K562 (cell line): ENCODE measurements around the gene TIMM17A. TPM values are rescaled to one million over a fixed set of nuclear protein-coding genes. Genes with fewer than 3 reads are reported as not detected.
A peak's percentile ranks its signal among the peaks of the same experiment; 100 is the strongest.

Experiments
- EP300 ChIP-seq: IDR thresholded peaks from 2 replicates; pipeline ENCODE4 v1.6.1; 2012; ENCODE audit warnings: low read length, improper control_type of control experiment
- HNRNPLL ChIP-seq: fragments of 200-400 bp; formaldehyde crosslinking; IDR thresholded peaks from 2 replicates; pipeline ENCODE4 v1.6.1; 2017; ENCODE audit warnings: low read length, low read depth, mild to moderate bottlenecking; ENCODE audit not compliant: poor library complexity, severe bottlenecking
- KDM5B ChIP-seq: fragments of 200-600 bp; sonication (generic); IDR thresholded peaks from 2 replicates; pipeline ENCODE4 v1.6.1; 2012; ENCODE audit warnings: low read depth, mild to moderate bottlenecking, moderate library complexity, low read length, control low read depth, inconsistent platforms; ENCODE audit not compliant: insufficient replicate concordance
- MIER1 ChIP-seq: fragments of 450-650 bp; IDR thresholded peaks from 2 replicates; pipeline ENCODE4 v1.6.1; 2016; ENCODE audit warnings: antibody characterized with exemption, mild to moderate bottlenecking, low read depth
- NR1H2 ChIP-seq: sonication (generic); formaldehyde crosslinking; IDR thresholded peaks from 2 replicates; pipeline ENCODE4 v1.4.0; 2020; ENCODE audit warnings: mild to moderate bottlenecking, missing genetic modification reagents
- RAD51 ChIP-seq: fragments of 450-650 bp; IDR thresholded peaks from 2 replicates; pipeline ENCODE4 v1.7.1; 2016; ENCODE audit warnings: low read depth, mild to moderate bottlenecking, borderline replicate concordance
- RBFOX2 ChIP-seq: fragments of 200-400 bp; formaldehyde crosslinking; IDR thresholded peaks from 2 replicates; pipeline ENCODE4 v1.6.1; 2017; ENCODE audit warnings: low read depth, mild to moderate bottlenecking, low read length, moderate library complexity
- SMARCC2 ChIP-seq: fragments of 450-650 bp; IDR thresholded peaks from 2 replicates; pipeline ENCODE4 v1.6.1; 2017; ENCODE audit warnings: antibody characterized with exemption, moderate library complexity, mild to moderate bottlenecking, low read depth
- SOX6 ChIP-seq: fragments of 450-650 bp; IDR thresholded peaks from 2 replicates; pipeline ENCODE4 v1.6.1; 2014; ENCODE audit warnings: mild to moderate bottlenecking
- SRSF9 ChIP-seq: fragments of 200-400 bp; formaldehyde crosslinking; IDR thresholded peaks from 2 replicates; pipeline ENCODE4 v1.6.1; 2017; ENCODE audit warnings: low read depth, low read length, borderline replicate concordance
- TCF3 ChIP-seq: sonication (generic); formaldehyde crosslinking; IDR thresholded peaks from 2 replicates; pipeline ENCODE4 v1.4.0; 2020; ENCODE audit warnings: mild to moderate bottlenecking, missing genetic modification reagents
- ZC3H8 ChIP-seq: fragments of 450-650 bp; IDR thresholded peaks from 2 replicates; pipeline ENCODE4 v1.6.1; 2017
- ZFP30 ChIP-seq: fragments of 250-450 bp; sonication (Bioruptor Pico); IDR thresholded peaks from 2 replicates; pipeline ENCODE4 v1.8.0; 2022; ENCODE audit warnings: moderate library complexity, mild to moderate bottlenecking, inconsistent platforms, borderline replicate concordance
- ZFPM2 ChIP-seq: fragments of 250-450 bp; sonication (Bioruptor Pico); IDR thresholded peaks from 2 replicates; pipeline ENCODE4 v1.5.1; 2022; ENCODE audit warnings: mild to moderate bottlenecking
- polyA plus RNA-seq, 8 experiments: library from polyadenylated mRNA; depleted of rRNA in 4 of 8; stranded (reverse) in 5 of 8; unstranded in 3 of 8; fragments of >200 nt; fragmentation: Nextera tagmentation in 2 of 8; fragmentation: Illumina TruSeq in 1 of 8; extraction: Ambion mirVana in 2 of 8; extraction: Trizol in 1 of 8; gene quantifications; 2 replicates each; pipeline versions ENCODE4 v1.2.1 to v1.2.3, GENCODE V29; 2011 to 2014; ENCODE audit warnings: inconsistent platforms in 1 of 8, missing spikeins in 1 of 8
- total RNA-seq, 7 experiments: library from RNA; depleted of rRNA in 6 of 7; stranded (reverse); fragments of >200 nt in 6 of 7; fragmentation: Illumina TruSeq in 2 of 7; extraction: Trizol in 2 of 7; gene quantifications; 2 replicates each; pipeline versions ENCODE4 v1.2.1 to v1.2.3, GENCODE V29; 2011 to 2021; ENCODE audit warnings: low replicate concordance in 1 of 7
- TF ChIP-seq, protein P1 (sequence below), 2 experiments: fragments of 450-650 bp; IDR thresholded peaks; 2 replicates each; pipeline ENCODE4 v1.6.1; 2018; ENCODE audit warnings: mild to moderate bottlenecking in 2 of 2, low read depth in 1 of 2; ENCODE audit not compliant: partially characterized antibody in 2 of 2
- TF ChIP-seq, protein P2 (sequence below): fragments of 250-450 bp; sonication (Bioruptor Pico); IDR thresholded peaks from 2 replicates; pipeline ENCODE4 v1.5.0; 2021
- TF ChIP-seq, protein P3 (sequence below): fragments of 450-650 bp; formaldehyde crosslinking; IDR thresholded peaks from 2 replicates; pipeline ENCODE4 v1.4.0; 2022; ENCODE audit warnings: missing genetic modification characterization
- TF ChIP-seq, protein P4 (sequence below): fragments of 450-650 bp; IDR thresholded peaks from 2 replicates; pipeline ENCODE4 v1.6.1; 2018; ENCODE audit warnings: mild to moderate bottlenecking, low read depth; ENCODE audit not compliant: partially characterized antibody
- TF ChIP-seq, protein P5 (sequence below): fragments of 250-450 bp; sonication (Bioruptor Pico); IDR thresholded peaks from 2 replicates; pipeline ENCODE4 v1.8.0; 2021; ENCODE audit warnings: borderline replicate concordance, mild to moderate bottlenecking, moderate library complexity; ENCODE audit not compliant: poor library complexity, severe bottlenecking

TIMM17A gene
- total and polyA plus RNA-seq, 9 of the 15 experiments (the other 6 are each of a cell fraction or from before 2014, with no cell fraction given): 116 to 744 (median 180) TPM

DNA sequence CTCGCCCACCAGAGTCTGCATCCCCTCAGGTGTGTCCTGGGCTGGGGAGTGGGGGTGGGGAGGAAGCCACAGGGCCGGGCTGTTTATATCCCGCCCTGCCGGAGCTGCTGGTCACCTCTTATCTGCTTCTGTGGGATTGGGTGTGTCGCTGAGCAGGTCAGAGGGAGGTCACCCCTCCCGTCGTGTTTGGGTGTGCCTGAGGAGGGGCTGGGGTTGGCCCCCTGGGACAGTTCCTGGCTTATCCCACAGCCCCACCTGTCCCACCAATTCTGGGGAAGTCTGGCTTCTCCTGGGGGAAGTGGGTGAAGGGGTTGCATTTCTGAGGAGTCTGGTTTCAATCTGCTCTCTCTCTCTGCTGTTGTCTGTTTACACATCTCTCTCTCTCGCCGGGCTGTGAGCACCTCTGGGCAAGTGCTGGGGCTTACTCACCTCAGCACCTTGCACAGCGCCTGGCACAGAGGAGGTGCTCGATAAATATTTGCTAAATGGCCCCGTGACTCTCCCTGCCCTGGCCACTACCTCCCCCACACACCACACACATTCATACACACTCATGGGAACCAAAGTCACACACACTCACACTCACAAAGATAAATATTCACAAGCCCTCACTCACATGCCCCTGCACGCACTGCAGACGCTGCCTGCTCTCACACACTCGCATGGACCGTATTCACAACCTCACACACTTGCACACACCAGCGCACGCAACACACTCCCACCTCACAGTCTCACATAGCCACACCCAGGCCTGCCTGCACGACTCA lies 63.3 kb downstream of the TIMM17A start (continued):
- TF ChIP-seq, protein P1, sequence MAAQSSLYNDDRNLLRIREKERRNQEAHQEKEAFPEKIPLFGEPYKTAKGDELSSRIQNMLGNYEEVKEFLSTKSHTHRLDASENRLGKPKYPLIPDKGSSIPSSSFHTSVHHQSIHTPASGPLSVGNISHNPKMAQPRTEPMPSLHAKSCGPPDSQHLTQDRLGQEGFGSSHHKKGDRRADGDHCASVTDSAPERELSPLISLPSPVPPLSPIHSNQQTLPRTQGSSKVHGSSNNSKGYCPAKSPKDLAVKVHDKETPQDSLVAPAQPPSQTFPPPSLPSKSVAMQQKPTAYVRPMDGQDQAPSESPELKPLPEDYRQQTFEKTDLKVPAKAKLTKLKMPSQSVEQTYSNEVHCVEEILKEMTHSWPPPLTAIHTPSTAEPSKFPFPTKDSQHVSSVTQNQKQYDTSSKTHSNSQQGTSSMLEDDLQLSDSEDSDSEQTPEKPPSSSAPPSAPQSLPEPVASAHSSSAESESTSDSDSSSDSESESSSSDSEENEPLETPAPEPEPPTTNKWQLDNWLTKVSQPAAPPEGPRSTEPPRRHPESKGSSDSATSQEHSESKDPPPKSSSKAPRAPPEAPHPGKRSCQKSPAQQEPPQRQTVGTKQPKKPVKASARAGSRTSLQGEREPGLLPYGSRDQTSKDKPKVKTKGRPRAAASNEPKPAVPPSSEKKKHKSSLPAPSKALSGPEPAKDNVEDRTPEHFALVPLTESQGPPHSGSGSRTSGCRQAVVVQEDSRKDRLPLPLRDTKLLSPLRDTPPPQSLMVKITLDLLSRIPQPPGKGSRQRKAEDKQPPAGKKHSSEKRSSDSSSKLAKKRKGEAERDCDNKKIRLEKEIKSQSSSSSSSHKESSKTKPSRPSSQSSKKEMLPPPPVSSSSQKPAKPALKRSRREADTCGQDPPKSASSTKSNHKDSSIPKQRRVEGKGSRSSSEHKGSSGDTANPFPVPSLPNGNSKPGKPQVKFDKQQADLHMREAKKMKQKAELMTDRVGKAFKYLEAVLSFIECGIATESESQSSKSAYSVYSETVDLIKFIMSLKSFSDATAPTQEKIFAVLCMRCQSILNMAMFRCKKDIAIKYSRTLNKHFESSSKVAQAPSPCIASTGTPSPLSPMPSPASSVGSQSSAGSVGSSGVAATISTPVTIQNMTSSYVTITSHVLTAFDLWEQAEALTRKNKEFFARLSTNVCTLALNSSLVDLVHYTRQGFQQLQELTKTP (IDR thresholded peaks at IDR 0.05; ENCODE audit: low read depth in 1 of 2, partially characterized antibody in 2 of 2): peak; percentile 36 to 49
- TF ChIP-seq SRSF9: no peak
- TF ChIP-seq HNRNPLL: no peak
- TF ChIP-seq RAD51: 0 out of 2 replicates have a peak, but pooled peaks have one; percentile 18
- no peak for TF ChIP-seq ZFP30 (CRISPR knock-in tag)
- TF ChIP-seq TCF3 (CRISPR knock-in tag): peak; percentile 83
- TF ChIP-seq, protein P2, sequence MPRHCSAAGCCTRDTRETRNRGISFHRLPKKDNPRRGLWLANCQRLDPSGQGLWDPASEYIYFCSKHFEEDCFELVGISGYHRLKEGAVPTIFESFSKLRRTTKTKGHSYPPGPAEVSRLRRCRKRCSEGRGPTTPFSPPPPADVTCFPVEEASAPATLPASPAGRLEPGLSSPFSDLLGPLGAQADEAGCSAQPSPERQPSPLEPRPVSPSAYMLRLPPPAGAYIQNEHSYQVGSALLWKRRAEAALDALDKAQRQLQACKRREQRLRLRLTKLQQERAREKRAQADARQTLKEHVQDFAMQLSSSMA (CRISPR knock-in tag): no peak
- TF ChIP-seq SOX6: peak; percentile 85
- peak; percentile 87 for TF ChIP-seq EP300
- no peak for TF ChIP-seq ZC3H8
- TF ChIP-seq MIER1: peak; percentile 62; the same call in 1 of the 2 replicates
- 0 out of 2 replicates have a peak, but pooled peaks have one; percentile 1 for TF ChIP-seq RBFOX2
- no peak for TF ChIP-seq ZFPM2
- TF ChIP-seq, protein P3, sequence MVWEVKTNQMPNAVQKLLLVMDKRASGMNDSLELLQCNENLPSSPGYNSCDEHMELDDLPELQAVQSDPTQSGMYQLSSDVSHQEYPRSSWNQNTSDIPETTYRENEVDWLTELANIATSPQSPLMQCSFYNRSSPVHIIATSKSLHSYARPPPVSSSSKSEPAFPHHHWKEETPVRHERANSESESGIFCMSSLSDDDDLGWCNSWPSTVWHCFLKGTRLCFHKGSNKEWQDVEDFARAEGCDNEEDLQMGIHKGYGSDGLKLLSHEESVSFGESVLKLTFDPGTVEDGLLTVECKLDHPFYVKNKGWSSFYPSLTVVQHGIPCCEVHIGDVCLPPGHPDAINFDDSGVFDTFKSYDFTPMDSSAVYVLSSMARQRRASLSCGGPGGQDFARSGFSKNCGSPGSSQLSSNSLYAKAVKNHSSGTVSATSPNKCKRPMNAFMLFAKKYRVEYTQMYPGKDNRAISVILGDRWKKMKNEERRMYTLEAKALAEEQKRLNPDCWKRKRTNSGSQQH (CRISPR knock-in tag): 0 out of 2 replicates have a peak, but pooled peaks have one; percentile 64
- TF ChIP-seq SMARCC2: peak; percentile 88
- TF ChIP-seq, protein P4, sequence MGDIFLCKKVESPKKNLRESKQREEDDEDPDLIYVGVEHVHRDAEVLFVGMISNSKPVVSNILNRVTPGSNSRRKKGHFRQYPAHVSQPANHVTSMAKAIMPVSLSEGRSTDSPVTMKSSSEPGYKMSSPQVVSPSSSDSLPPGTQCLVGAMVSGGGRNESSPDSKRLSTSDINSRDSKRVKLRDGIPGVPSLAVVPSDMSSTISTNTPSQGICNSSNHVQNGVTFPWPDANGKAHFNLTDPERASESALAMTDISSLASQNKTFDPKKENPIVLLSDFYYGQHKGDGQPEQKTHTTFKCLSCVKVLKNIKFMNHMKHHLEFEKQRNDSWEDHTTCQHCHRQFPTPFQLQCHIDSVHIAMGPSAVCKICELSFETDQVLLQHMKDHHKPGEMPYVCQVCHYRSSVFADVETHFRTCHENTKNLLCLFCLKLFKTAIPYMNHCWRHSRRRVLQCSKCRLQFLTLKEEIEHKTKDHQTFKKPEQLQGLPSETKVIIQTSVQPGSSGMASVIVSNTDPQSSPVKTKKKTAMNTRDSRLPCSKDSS: no peak
- TF ChIP-seq KDM5B: peak; percentile 39
- TF ChIP-seq NR1H2 (CRISPR knock-in tag): no peak
- TF ChIP-seq, protein P5, sequence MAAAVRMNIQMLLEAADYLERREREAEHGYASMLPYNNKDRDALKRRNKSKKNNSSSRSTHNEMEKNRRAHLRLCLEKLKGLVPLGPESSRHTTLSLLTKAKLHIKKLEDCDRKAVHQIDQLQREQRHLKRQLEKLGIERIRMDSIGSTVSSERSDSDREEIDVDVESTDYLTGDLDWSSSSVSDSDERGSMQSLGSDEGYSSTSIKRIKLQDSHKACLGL (CRISPR knock-in tag): no peak
